Peyer's patch (tissue), 4 donors: ENCODE results near the gene WHRN.

ENCODE experiments used
- CTCF ChIP-seq, 6 experiments: fragments of 450-650 bp in 4 of 6; fragments of 200-600 bp in 2 of 6; sonication (generic) in 1 of 6; IDR thresholded peaks; one replicate each; pipeline ENCODE4 v1.5.1; 2017 to 2019; ENCODE audit warnings: antibody characterized with exemption in 6 of 6, mild to moderate bottlenecking in 3 of 6, moderate library complexity in 1 of 6
- POLR2A ChIP-seq, 2 donors: fragments of 450-650 bp; IDR thresholded peaks; one replicate each; pipeline ENCODE4 v1.5.1; 2017; ENCODE audit warnings: antibody characterized with exemption in 2 of 2, mild to moderate bottlenecking in 2 of 2, moderate library complexity in 2 of 2

DNA sequence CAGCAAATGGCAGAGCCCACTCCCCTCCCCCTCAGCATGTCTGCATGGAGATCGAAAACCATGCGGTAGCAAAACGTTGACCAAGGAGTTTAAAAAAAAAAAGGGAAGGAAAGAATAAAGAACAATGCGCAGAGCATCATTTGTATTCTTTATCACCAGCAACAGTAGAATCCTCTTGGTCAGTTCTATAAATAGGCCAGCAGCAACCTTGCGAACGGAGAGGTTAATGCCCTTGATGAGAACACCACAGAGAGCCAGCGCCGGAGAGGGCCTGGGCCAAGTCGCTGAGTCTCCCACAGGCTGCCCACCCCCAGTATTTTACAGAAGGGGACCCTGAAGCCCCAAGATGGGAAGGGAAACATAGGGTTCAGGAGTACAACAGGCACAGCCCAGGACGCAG is 22.7 kb downstream of the WHRN start:
- TF ChIP-seq CTCF (IDR thresholded peaks at IDR 0.05) = no peak
- no peak for TF ChIP-seq POLR2A (IDR thresholded peaks at IDR 0.05)
